ENCODE data around the gene IQCE. TPM values are rescaled to one million over a fixed set of nuclear protein-coding genes. Genes with fewer than 3 reads are reported as not detected.

Gene IQCE
- total and polyA plus RNA-seq, 4 experiments from 2014 or later, result 0.81 to 9.4 (median 5.9) TPM

DNA sequence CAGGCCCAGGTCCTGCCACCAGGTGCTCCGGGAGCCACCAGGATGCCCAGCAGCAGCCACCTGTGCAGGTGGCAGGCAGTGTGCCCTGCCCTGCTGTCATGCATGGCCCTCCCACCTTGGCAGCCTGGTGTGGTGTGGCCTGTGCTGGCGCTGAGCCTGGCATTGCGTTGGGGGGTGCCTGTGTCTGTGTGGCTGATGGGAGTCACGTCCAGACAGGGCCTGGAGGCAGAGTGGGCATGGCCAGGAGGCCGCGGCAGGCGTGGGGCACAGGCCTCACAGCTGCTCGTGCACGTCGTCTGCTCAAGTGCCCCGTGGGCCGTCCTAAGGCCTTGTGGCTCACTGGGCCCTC lies 81.7 kb downstream of the IQCE start:
- peaks cover 0 to 2% of the 10 kb centered on the region in 2 donors for H3K36me3 Mint-ChIP-seq
- peaks cover 6 to 15% (median 9%) of the 10 kb centered on the region in 4 donors for H3K4me1 Mint-ChIP-seq
- H3K9me3 Mint-ChIP-seq, result no peaks in the 10 kb centered on the region
- POLR2A ChIA-PET (ENCODE audit: partially characterized antibody), result no interaction called here
- CTCF ChIA-PET (ENCODE audit: partially characterized antibody), result no interaction called here
- no peaks in the 10 kb centered on the region for H3K36me3 ChIP-seq (ENCODE audit: insufficient read depth, low read length)
- H3K4me3 ChIP-seq (ENCODE audit: low read length in 2 of 2), result no peak overlapping the region
- no peak for DNase-seq
- H3K27me3 ChIP-seq (ENCODE audit: insufficient read depth, low read length), result no peaks in the 10 kb centered on the region
- no peak overlapping the region for H3K27ac Mint-ChIP-seq
- no peak overlapping the region for H3K27ac ChIP-seq (ENCODE audit: low read depth, low read length)
- peaks cover 10% of the 10 kb centered on the region for H3K4me1 ChIP-seq (ENCODE audit: insufficient read depth, low read length)
- intact Hi-C loops (cut with micrococcal nuclease), result no loop called here
- no peak overlapping the region for H3K4me3 Mint-ChIP-seq
- H3K9me3 ChIP-seq (ENCODE audit: control insufficient read depth in 1 of 2, low read length in 2 of 2), result no peaks in the 10 kb centered on the region
- H3K27me3 Mint-ChIP-seq, result no peaks in the 10 kb centered on the region

DNA sequence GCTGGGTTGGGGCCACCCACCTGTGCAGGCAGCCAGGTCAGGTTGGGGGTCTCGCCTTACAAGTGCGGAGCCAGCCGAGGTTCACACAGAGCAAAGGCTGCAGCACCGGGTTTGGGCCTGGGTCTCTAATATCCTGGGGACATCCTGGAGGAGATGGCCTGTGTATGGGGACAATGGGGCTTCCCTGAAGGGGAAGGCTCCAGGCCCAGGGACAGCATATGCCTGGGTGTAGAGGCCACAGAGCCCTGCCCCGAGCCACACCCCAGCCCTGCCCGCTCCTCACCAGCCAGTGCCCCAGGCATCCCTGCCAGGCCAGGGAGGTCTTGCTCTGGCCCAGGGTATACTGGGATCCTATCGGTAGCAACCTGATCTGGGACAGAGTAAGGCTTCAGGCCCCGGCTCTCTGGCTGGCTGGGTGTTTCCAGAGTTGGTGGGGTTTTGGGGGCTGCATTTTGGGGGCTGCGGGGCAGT lies 82.1 kb downstream of the IQCE start:
- no peaks in the 10 kb centered on the region for H3K9me3 Mint-ChIP-seq
- H3K4me3 Mint-ChIP-seq, result no peak overlapping the region
- peaks cover 0 to 2% of the 10 kb centered on the region in 2 donors for H3K36me3 Mint-ChIP-seq
- no peaks in the 10 kb centered on the region for H3K27me3 Mint-ChIP-seq
- Histone ChIP-seq H3K36me3 (ENCODE audit: insufficient read depth, low read length) (no peaks in the 10 kb centered on the region), H3K9me3 (ENCODE audit: control insufficient read depth in 1 of 2, low read length in 2 of 2) (no peaks in the 10 kb centered on the region), H3K27me3 (ENCODE audit: insufficient read depth, low read length) (no peaks in the 10 kb centered on the region), H3K4me3 (ENCODE audit: low read length in 2 of 2) (no peak overlapping the region), H3K27ac (ENCODE audit: low read depth, low read length) (no peak overlapping the region), H3K4me1 (ENCODE audit: insufficient read depth, low read length) (peaks cover 14% of the 10 kb centered on the region)
- CTCF ChIA-PET (ENCODE audit: partially characterized antibody), result no interaction called here
- no peak overlapping the region for H3K27ac Mint-ChIP-seq
- POLR2A ChIA-PET (ENCODE audit: partially characterized antibody), result no interaction called here
- intact Hi-C loops (cut with micrococcal nuclease), result no loop called here
- peaks cover 8 to 18% (median 11%) of the 10 kb centered on the region in 4 donors for H3K4me1 Mint-ChIP-seq
- no peak for DNase-seq

DNA sequence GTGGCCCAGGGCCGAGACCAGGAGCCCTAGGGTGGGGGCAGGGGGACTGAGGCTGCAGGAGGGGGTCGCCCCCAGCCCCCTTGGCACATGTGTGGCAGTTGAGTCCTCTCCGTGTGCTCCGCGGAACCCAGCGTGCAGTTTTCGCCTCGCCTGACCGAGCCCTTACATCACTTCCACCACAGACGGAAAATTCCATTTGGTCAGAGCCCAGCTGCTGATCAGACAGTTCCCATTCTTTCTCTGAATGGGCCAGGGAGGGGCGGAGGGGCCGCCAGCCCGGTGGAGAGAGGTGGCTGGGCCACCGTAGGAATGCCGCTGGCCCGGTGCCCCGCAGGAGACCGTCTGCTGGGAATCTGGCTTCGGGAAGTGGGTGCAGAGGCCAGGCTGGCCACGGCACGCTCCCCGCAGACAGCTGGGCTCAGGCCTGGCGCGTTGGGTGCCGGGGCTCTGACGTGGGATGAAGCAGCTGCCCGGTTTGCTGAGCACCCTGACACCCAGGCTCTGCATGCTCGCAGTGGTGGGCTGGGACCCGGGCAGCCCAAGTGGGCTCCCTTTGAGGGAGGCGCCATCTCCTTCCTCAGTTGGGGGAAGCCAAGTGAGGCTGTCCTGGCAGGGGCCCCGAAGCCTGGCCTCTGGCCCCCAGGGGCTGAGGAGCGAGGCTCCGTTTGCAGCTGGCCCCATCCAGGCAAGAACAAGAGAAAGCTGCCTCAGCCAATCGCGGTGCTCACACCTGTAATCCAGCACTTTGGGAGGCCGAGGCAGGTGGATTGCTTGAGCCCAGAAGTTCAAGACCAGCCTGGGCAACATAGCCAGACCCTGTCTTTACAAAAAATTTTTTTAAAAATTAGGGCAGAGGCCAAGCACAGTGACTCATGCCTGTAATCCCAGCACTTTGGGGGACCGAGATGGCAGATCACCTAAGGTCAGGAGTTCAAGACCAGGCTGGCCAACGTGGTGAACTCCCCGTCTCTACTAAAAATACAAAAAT lies 82.9 kb downstream of the IQCE start:
- no peaks in the 10 kb centered on the region for H3K9me3 Mint-ChIP-seq
- H3K4me3 Mint-ChIP-seq, result no peak overlapping the region
- POLR2A ChIA-PET (ENCODE audit: partially characterized antibody), result interaction anchor here (0.7 kb wide), 1 partner anchor 11 kb away, joined by 4 read pairs; no protein-coding TSS in a partner anchor
- Histone ChIP-seq H3K36me3 (ENCODE audit: insufficient read depth, low read length) (no peaks in the 10 kb centered on the region), H3K27me3 (ENCODE audit: insufficient read depth, low read length) (no peaks in the 10 kb centered on the region), H3K27ac (ENCODE audit: low read depth, low read length) (no peak overlapping the region), H3K4me3 (ENCODE audit: low read length in 2 of 2) (no peak overlapping the region), H3K9me3 (ENCODE audit: control insufficient read depth in 1 of 2, low read length in 2 of 2) (no peaks in the 10 kb centered on the region), H3K4me1 (ENCODE audit: insufficient read depth, low read length) (peaks cover 14% of the 10 kb centered on the region)
- CTCF ChIA-PET (ENCODE audit: partially characterized antibody), result no interaction called here
- DNase-seq, result no peak
- no peaks in the 10 kb centered on the region for H3K27me3 Mint-ChIP-seq
- intact Hi-C loops (cut with micrococcal nuclease), result no loop called here
- no peak overlapping the region for H3K27ac Mint-ChIP-seq
- peaks cover 0 to 2% of the 10 kb centered on the region in 2 donors for H3K36me3 Mint-ChIP-seq
- peaks cover 8 to 18% (median 11%) of the 10 kb centered on the region in 4 donors for H3K4me1 Mint-ChIP-seq

DNA sequence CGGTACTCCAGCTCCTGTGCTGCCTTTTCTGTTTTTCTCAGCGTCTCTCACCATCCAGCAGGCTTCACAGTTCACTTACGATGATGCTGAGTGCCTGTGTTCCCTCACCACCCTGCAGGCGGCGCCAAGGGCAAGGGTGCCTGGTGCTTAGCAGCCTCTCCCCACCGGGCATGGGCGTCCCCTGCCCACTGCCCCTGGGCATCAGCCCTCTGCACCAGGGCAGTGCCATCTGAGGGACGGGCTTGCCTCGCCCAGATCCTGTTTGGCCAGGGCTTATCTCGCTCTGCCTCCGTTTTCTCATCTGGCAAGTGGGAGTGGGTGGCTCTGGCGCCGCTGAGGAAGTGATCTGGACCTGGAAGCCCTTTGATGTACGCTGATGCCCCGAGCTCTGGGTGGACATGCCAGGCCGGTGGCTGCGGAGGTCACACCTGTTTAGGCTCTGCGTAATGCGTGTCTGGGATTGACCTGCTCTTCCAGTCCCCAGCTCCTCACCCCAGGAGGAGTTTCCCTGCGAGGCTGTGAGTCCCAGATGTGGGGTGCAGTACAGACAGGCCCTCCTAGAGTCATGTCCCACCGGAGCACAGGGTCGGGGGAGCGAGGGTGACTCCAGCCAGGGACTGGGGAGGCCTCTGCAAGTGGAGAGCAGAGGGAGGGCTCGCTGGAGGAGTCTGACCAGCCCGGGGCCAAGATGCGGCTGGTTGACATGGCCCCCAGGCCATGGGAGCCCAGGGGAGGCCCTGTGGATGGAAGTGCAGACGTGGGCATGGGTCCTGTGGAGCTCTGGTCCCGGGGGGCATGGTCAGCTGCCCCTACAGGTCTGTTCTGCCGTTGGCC lies 84.8 kb downstream of the IQCE start:
- H3K36me3 Mint-ChIP-seq, result peaks cover 0 to 2% of the 10 kb centered on the region in 2 donors
- ChIA-PET CTCF (ENCODE audit: partially characterized antibody) (no interaction called here), POLR2A (ENCODE audit: partially characterized antibody) (no interaction called here)
- H3K27ac Mint-ChIP-seq, result no peak overlapping the region
- intact Hi-C loops (cut with micrococcal nuclease), result no loop called here
- peaks cover 8 to 18% (median 11%) of the 10 kb centered on the region in 4 donors for H3K4me1 Mint-ChIP-seq
- H3K4me1 ChIP-seq (ENCODE audit: insufficient read depth, low read length), result peaks cover 14% of the 10 kb centered on the region
- no peaks in the 10 kb centered on the region for H3K9me3 ChIP-seq (ENCODE audit: control insufficient read depth in 1 of 2, low read length in 2 of 2)
- no peaks in the 10 kb centered on the region for H3K36me3 ChIP-seq (ENCODE audit: insufficient read depth, low read length)
- no peaks in the 10 kb centered on the region for H3K9me3 Mint-ChIP-seq
- H3K4me3 ChIP-seq (ENCODE audit: low read length in 2 of 2), result no peak overlapping the region
- H3K27me3 Mint-ChIP-seq, result no peaks in the 10 kb centered on the region
- no peak overlapping the region for H3K27ac ChIP-seq (ENCODE audit: low read depth, low read length)
- H3K4me3 Mint-ChIP-seq, result no peak overlapping the region
- H3K27me3 ChIP-seq (ENCODE audit: insufficient read depth, low read length), result no peaks in the 10 kb centered on the region
- DNase-seq, result no peak

DNA sequence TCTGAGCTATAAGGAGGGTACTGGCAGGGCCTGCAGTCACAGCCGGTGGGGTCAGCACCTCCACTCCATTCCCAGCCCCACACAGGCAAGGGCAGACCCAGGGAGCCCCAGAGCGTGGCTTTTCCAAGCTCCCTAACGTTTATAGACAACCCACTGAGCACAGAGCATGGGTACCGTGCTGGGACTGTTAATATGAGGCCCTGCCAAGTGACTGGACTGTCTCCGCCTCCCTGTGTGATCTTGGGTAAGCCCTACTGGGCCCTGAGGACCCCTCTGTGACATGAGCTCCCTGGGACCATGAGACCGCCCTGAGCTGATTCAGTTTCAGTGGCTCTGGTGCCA lies 85.4 kb downstream of the IQCE start:
- peaks cover 14% of the 10 kb centered on the region for H3K4me1 ChIP-seq (ENCODE audit: insufficient read depth, low read length)
- Mint-ChIP-seq H3K9me3 (no peaks in the 10 kb centered on the region), H3K27ac (no peak overlapping the region), H3K4me1 (peaks cover 8 to 18% (median 11%) of the 10 kb centered on the region in 4 donors), H3K36me3 (peaks cover 0 to 2% of the 10 kb centered on the region in 2 donors), H3K4me3 (peak overlapping the region in 1 of 8 donors; percentile 29), H3K27me3 (no peaks in the 10 kb centered on the region)
- ChIA-PET POLR2A (ENCODE audit: partially characterized antibody) (no interaction called here), CTCF (ENCODE audit: partially characterized antibody) (interaction anchor here (1.3 kb wide), 1 partner anchor 36 kb away, joined by 3 read pairs; no protein-coding TSS in a partner anchor)
- H3K4me3 ChIP-seq (ENCODE audit: low read length in 2 of 2), result no peak overlapping the region
- DNase-seq, result no peak
- H3K27me3 ChIP-seq (ENCODE audit: insufficient read depth, low read length), result no peaks in the 10 kb centered on the region
- no peaks in the 10 kb centered on the region for H3K9me3 ChIP-seq (ENCODE audit: control insufficient read depth in 1 of 2, low read length in 2 of 2)
- intact Hi-C loops (cut with micrococcal nuclease), result no loop called here
- no peak overlapping the region for H3K27ac ChIP-seq (ENCODE audit: low read depth, low read length)
- no peaks in the 10 kb centered on the region for H3K36me3 ChIP-seq (ENCODE audit: insufficient read depth, low read length)

DNA sequence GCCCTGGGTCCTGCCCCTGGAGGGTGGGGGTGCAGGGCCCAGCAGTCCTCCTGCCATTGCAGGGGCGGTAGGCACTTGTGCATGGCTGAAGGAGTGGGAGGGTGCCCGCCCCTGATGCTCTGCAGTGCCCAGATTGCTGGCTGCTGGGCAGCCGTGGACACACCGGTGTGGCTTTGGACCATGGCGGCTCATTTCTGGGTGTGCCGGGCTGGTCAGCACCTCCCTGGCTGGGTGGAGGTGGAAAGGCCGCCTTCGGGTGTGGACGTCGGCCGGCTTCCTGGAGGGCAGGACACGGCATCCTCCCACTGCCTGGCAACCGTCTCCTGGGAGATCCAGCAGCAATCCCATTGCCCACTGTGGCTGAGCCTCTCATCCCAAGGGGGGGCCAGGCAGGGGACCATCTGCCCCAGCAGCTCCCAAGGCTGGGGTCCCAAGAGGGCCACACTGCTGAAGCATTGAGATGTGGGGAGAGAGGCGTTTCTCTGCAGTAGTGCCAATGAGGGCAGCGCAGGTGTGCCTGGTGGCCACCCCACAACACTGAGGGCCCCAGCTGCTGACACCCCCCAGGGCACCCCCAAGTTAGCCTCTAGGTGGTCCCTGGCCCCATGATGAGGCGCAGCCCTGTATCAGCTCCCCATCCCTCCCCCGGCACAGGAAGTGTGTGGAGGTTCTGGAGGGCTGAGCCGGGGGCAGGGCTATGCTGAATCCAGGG lies 85.9 kb downstream of the IQCE start:
- ChIA-PET CTCF (ENCODE audit: partially characterized antibody) (interaction anchor here (0.6 to 1.3 kb wide), 3 partner anchors 36 to 65 kb away, joined by 3 to 6 read pairs (median 4); no protein-coding TSS in a partner anchor), POLR2A (ENCODE audit: partially characterized antibody) (interaction anchor here (0.9 to 1.4 kb wide), 2 partner anchors 30 to 133 kb away, joined by 3 to 4 read pairs; no protein-coding TSS in a partner anchor)
- no peaks in the 10 kb centered on the region for H3K27me3 ChIP-seq (ENCODE audit: insufficient read depth, low read length)
- Mint-ChIP-seq H3K9me3 (no peaks in the 10 kb centered on the region), H3K27me3 (no peaks in the 10 kb centered on the region), H3K4me1 (peaks cover 8 to 18% (median 11%) of the 10 kb centered on the region in 4 donors), H3K36me3 (peaks cover 0 to 2% of the 10 kb centered on the region in 2 donors), H3K27ac (peak overlapping the region in 4 of 7 donors; percentile 18 to 71 (median 49)), H3K4me3 (peak overlapping the region; percentile 19 to 88 (median 63))
- H3K27ac ChIP-seq (ENCODE audit: low read depth, low read length), result no peak overlapping the region
- no peak overlapping the region for H3K4me3 ChIP-seq (ENCODE audit: low read length in 2 of 2)
- peaks cover 14% of the 10 kb centered on the region for H3K4me1 ChIP-seq (ENCODE audit: insufficient read depth, low read length)
- peak in 1 of 5 donors; percentile 9 for DNase-seq
- no peaks in the 10 kb centered on the region for H3K36me3 ChIP-seq (ENCODE audit: insufficient read depth, low read length)
- intact Hi-C loops (cut with micrococcal nuclease), result no loop called here
- no peaks in the 10 kb centered on the region for H3K9me3 ChIP-seq (ENCODE audit: control insufficient read depth in 1 of 2, low read length in 2 of 2)

All from CD4-positive, alpha-beta memory T cell (primary cell).